ENCODE measurements around the gene DNAJC5G. TPM values are rescaled to one million over a fixed set of nuclear protein-coding genes. Genes with fewer than 3 reads are reported as not detected.
A peak's percentile ranks its signal among the peaks of the same experiment; 100 is the strongest.

Gene DNAJC5G
- total and polyA plus RNA-seq, 2 of the 13 experiments (the other 11 are each of a cell fraction or from before 2014, with no cell fraction given) = 0.05 TPM; not detected in 1

DNA sequence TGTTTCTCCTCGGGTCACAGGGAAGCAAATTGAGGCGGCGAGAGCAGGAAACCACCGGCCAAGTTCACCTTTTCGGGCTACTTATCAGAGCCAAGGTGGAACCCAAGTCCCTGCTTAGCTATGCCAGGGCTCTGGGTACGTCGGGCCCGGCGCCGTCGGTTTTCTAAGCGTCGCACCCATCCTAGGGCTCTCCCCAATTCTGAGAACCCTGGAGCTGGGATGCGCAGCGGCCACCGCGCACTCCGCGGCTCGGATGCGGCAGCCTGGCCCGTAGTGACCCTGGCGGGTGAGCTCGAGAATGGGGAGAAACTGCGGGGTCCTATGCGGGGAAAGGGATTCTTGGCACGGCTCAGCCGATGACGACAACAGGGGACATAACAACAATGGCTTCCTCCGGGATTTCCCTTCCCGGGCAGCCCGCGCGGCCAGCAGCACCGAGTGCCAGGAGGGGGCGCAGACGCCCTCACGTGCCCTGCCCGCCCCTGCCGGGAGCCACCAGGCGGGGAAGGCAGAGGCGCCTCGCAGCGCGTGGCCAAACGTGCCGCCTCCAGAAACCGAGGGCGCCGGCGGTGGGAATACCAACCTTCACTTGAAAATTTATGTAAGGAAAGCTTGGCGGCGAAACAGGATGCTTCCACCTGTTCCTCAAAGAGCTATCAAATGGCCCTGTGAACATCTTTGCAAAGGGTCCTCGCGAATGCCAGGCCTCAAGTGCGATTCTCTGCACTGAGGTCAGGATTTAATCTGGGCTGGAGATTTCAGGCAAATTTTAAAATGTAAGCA, 10.3 kb upstream of the DNAJC5G start (continued):
- no peak for TF ChIP-seq POLR2AphosphoS5 (IDR thresholded peaks at IDR 0.05; ENCODE audit: low read depth, low read length)
- no peak for TF ChIP-seq SRF (IDR thresholded peaks at IDR 0.05; ENCODE audit: low read depth, low read length)
- TF ChIP-seq SP2 (CRISPR knock-in tag; IDR thresholded peaks at IDR 0.05) = no peak
- 0 out of 4 replicates have a peak, but pooled peaks of 1 of the 2 experiments have one; percentile 22 for TF ChIP-seq EP300 (IDR thresholded peaks at IDR 0.05; ENCODE audit: low read depth in 2 of 2, low read length in 2 of 2)
- TF ChIP-seq EP300 (CRISPR knock-in tag; IDR thresholded peaks at IDR 0.05; ENCODE audit: borderline replicate concordance) = 0 out of 2 replicates have a peak, but pooled peaks have one; percentile 48
- TF ChIP-seq, protein P1, sequence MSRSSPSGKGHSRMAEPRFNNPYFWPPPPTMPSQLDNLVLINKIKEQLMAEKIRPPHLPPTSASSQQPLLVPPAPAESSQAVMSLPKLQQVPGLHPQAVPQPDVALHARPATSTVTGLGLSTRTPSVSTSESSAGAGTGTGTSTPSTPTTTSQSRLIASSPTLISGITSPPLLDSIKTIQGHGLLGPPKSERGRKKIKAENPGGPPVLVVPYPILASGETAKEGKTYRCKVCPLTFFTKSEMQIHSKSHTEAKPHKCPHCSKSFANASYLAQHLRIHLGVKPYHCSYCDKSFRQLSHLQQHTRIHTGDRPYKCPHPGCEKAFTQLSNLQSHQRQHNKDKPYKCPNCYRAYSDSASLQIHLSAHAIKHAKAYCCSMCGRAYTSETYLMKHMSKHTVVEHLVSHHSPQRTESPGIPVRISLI (CRISPR knock-in tag; IDR thresholded peaks at IDR 0.05; ENCODE audit: borderline replicate concordance) = no peak
- TF ChIP-seq, protein P2, sequence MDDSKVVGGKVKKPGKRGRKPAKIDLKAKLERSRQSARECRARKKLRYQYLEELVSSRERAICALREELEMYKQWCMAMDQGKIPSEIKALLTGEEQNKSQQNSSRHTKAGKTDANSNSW (CRISPR knock-in tag; IDR thresholded peaks at IDR 0.05; ENCODE audit: borderline replicate concordance) = peak; percentile 87; the same call in 1 of the 2 replicates
- TF ChIP-seq ZNF564 (CRISPR knock-in tag; IDR thresholded peaks at IDR 0.05) = 0 out of 2 replicates have a peak, but pooled peaks have one; percentile 58
- TF ChIP-seq ZNF441 (CRISPR knock-in tag; IDR thresholded peaks at IDR 0.05; ENCODE audit: borderline replicate concordance) = no peak
- TF ChIP-seq, protein P3, sequence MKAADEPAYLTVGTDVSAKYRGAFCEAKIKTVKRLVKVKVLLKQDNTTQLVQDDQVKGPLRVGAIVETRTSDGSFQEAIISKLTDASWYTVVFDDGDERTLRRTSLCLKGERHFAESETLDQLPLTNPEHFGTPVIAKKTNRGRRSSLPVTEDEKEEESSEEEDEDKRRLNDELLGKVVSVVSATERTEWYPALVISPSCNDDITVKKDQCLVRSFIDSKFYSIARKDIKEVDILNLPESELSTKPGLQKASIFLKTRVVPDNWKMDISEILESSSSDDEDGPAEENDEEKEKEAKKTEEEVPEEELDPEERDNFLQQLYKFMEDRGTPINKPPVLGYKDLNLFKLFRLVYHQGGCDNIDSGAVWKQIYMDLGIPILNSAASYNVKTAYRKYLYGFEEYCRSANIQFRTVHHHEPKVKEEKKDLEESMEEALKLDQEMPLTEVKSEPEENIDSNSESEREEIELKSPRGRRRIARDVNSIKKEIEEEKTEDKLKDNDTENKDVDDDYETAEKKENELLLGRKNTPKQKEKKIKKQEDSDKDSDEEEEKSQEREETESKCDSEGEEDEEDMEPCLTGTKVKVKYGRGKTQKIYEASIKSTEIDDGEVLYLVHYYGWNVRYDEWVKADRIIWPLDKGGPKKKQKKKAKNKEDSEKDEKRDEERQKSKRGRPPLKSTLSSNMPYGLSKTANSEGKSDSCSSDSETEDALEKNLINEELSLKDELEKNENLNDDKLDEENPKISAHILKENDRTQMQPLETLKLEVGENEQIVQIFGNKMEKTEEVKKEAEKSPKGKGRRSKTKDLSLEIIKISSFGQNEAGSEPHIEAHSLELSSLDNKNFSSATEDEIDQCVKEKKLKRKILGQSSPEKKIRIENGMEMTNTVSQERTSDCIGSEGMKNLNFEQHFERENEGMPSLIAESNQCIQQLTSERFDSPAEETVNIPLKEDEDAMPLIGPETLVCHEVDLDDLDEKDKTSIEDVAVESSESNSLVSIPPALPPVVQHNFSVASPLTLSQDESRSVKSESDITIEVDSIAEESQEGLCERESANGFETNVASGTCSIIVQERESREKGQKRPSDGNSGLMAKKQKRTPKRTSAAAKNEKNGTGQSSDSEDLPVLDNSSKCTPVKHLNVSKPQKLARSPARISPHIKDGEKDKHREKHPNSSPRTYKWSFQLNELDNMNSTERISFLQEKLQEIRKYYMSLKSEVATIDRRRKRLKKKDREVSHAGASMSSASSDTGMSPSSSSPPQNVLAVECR (CRISPR knock-in tag; IDR thresholded peaks at IDR 0.05; ENCODE audit: borderline replicate concordance) = peak; percentile 72; the same call in 1 of the 2 replicates
- TF ChIP-seq, protein P4, sequence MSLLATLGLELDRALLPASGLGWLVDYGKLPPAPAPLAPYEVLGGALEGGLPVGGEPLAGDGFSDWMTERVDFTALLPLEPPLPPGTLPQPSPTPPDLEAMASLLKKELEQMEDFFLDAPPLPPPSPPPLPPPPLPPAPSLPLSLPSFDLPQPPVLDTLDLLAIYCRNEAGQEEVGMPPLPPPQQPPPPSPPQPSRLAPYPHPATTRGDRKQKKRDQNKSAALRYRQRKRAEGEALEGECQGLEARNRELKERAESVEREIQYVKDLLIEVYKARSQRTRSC (CRISPR knock-in tag; IDR thresholded peaks at IDR 0.05; ENCODE audit: low read depth) = no peak
- TF ChIP-seq ZKSCAN8 (CRISPR knock-in tag; IDR thresholded peaks at IDR 0.05; ENCODE audit: borderline replicate concordance) = 0 out of 2 replicates have a peak, but pooled peaks have one; percentile 54
- TF ChIP-seq ZNF10 (CRISPR knock-in tag; IDR thresholded peaks at IDR 0.05; ENCODE audit: borderline replicate concordance, low read depth) = no peak
- no peak for TF ChIP-seq ZNF296 (CRISPR knock-in tag; conservative IDR thresholded peaks at IDR 0.05)
- TF ChIP-seq, protein P5, sequence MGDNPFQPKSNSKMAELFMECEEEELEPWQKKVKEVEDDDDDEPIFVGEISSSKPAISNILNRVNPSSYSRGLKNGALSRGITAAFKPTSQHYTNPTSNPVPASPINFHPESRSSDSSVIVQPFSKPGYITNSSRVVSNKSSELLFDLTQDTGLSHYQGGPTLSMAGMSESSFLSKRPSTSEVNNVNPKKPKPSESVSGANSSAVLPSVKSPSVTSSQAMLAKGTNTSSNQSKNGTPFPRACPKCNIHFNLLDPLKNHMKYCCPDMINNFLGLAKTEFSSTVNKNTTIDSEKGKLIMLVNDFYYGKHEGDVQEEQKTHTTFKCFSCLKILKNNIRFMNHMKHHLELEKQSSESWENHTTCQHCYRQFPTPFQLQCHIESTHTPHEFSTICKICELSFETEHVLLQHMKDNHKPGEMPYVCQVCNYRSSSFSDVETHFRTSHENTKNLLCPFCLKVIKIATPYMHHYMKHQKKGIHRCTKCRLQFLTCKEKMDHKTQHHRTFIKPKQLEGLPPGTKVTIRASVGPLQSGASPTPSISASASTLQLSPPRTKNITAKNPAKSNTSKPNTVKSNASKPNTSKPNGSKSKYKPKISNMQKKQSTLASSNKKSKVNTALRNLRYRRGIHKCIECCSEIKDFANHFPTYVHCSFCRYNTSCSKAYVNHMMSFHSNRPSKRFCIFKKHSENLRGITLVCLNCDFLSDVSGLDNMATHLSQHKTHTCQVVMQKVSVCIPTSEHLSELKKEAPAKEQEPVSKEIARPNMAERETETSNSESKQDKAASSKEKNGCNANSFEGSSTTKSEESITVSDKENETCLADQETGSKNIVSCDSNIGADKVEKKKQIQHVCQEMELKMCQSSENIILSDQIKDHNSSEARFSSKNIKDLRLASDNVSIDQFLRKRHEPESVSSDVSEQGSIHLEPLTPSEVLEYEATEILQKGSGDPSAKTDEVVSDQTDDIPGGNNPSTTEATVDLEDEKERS (CRISPR knock-in tag; IDR thresholded peaks at IDR 0.05) = 0 out of 2 replicates have a peak, but pooled peaks have one; percentile 59
- TF ChIP-seq SOX13 (IDR thresholded peaks at IDR 0.05) = no peak; the same call in 1 of the 2 replicates
- peak in 1 of 2 experiments; percentile 61; a peak in 1 of 4 replicates for TF ChIP-seq SOX13 (CRISPR knock-in tag; conservative IDR thresholded peaks at IDR 0.05 in 1 of 2, IDR thresholded peaks at IDR 0.05 in 1 of 2)
- peak; percentile 55; the same call in 1 of the 2 replicates for TF ChIP-seq FOXK1 (CRISPR knock-in tag; IDR thresholded peaks at IDR 0.05; ENCODE audit: borderline replicate concordance, low read depth)
